NCI-H1417 (cell line): ENCODE measurements around the gene OR4S1.
A peak's percentile ranks its signal among the peaks of the same experiment; 100 is the strongest.
"Not testable (repeated sequence)": the region's sequence is repeated elsewhere in the genome, so short reads cannot be mapped to it uniquely, and the experiment has no call there.

Source experiments
- DNase-seq, 3 experiments: peaks; one replicate each; lab custom pipeline; 2025; lab: John Stamatoyannopoulos, UW

Gene OR4S1

GRCh38 chr11:48305923-48306322 lies at the start of gene OR4S1:
OR4S1 (plus strand) TSS chr11:48306223; CDS start chr11:48306223, 0 bp downstream.
- no peak for DNase-seq

- no peak for DNase-seq
Observed at GRCh38 chr11:48261600-48261999, 44.4 kb upstream of the OR4S1 start.

- DNase-seq, result no peak
Observed at GRCh38 chr11:48263423-48263911, 42.6 kb upstream of the OR4S1 start, which contains the start of gene OR4X1. OR4X1 (plus strand) TSS chr11:48263861; CDS start chr11:48263861, 0 bp downstream.

- DNase-seq, result no peak
Observed at GRCh38 chr11:48270621-48271020, 35.4 kb upstream of the OR4S1 start.

- no peak for DNase-seq
Observed at GRCh38 chr11:48272606-48273005, 33.4 kb upstream of the OR4S1 start.

- DNase-seq, result peak; percentile 21 to 79 (median 74)
Observed at GRCh38 chr11:48307760-48308386, 1.9 kb downstream of the OR4S1 start.

- not testable (repeated sequence) for DNase-seq
Observed at GRCh38 chr11:48313590-48313989, 7.6 kb downstream of the OR4S1 start.

GRCh38 chr11:48319813-48320212 lies 13.8 kb downstream of the OR4S1 start:
- not testable (repeated sequence) for DNase-seq

- not testable (repeated sequence) for DNase-seq
Observed at GRCh38 chr11:48324620-48325019, 18.6 kb downstream of the OR4S1 start, which contains the start of gene OR4C3. OR4C3 (plus strand) TSS chr11:48324920; CDS start chr11:48325022, 102 bp downstream.

GRCh38 chr11:48341466-48341865 lies 35.4 kb downstream of the OR4S1 start:
- DNase-seq, result no peak

GRCh38 chr11:48342505-48342904 lies 36.5 kb downstream of the OR4S1 start:
- DNase-seq, result not testable (repeated sequence)

- not testable (repeated sequence) for DNase-seq
Observed at GRCh38 chr11:48346286-48346685, 40.3 kb downstream of the OR4S1 start.

- no peak for DNase-seq
Observed at GRCh38 chr11:48354013-48354412, 48.0 kb downstream of the OR4S1 start.

GRCh38 chr11:48354677-48355076 lies 48.7 kb downstream of the OR4S1 start:
- DNase-seq, result no peak
